SK-N-SH (cell line): ENCODE measurements around the gene GABRB2. TPM values are rescaled to one million over a fixed set of nuclear protein-coding genes. Genes with fewer than 3 reads are reported as not detected.

Source experiments
- CTCF ChIA-PET: fragments of 300-600, 350-600 bp; formaldehyde crosslinking; extraction: SDS; loops from one replicate; lab custom pipeline; 2021; lab: Yijun Ruan, JAX
- POLR2A ChIA-PET: fragments of 350-600 bp; sonication (Branson Sonifier 250); formaldehyde crosslinking; extraction: SDS; loops from one replicate; lab custom pipeline; 2020; ENCODE audit warnings: antibody characterized with exemption, inconsistent platforms; lab: Yijun Ruan, JAX
- DNase-seq: peaks from one replicate; pipeline ENCODE4 v3.0.0; 2012
- H2AFZ ChIP-seq: fragments of 200-600 bp; sonication (generic); 2 replicates; pipeline ENCODE4 v1.8.1; 2016; ENCODE audit warnings: antibody characterized with exemption, mild to moderate bottlenecking, low read depth
- H3F3A ChIP-seq: fragments of 200-600 bp; sonication (generic); replicated peaks from 2 replicates; pipeline ENCODE3; 2016; ENCODE audit warnings: antibody characterized with exemption, mild to moderate bottlenecking; ENCODE audit not compliant: insufficient read depth
- H3K27ac ChIP-seq, 2 experiments: fragments of 200-500 bp in 1 of 2; fragments of 200-600 bp in 1 of 2; sonication (Bioruptor generic) in 1 of 2; sonication (generic), shearing (Covaris generic) in 1 of 2; 2 replicates each; pipeline versions ENCODE4 v1.5.1 to v1.6.1; 2014 to 2016; ENCODE audit warnings: low read depth in 2 of 2, inconsistent platforms in 1 of 2, low read length in 1 of 2, mild to moderate bottlenecking in 1 of 2, mixed read lengths in 1 of 2
- H3K27me3 ChIP-seq: fragments of 200-600 bp; sonication (generic), shearing (Covaris generic); 2 replicates; pipeline ENCODE4 v1.6.1; 2016; ENCODE audit warnings: mixed run types; ENCODE audit not compliant: insufficient read depth
- H3K36me3 ChIP-seq, 2 experiments: fragments of 200-500 bp in 1 of 2; fragments of 200-600 bp in 1 of 2; sonication (Bioruptor generic) in 1 of 2; sonication (generic) in 1 of 2; replicated peaks in 1 of 2; 2 replicates each; pipeline versions ENCODE3 to v1.5.1; 2014 to 2016; ENCODE audit warnings: low read length in 1 of 2, mild to moderate bottlenecking in 1 of 2; ENCODE audit not compliant: insufficient read depth in 2 of 2, control insufficient read depth in 1 of 2
- H3K4me1 ChIP-seq, 2 experiments: fragments of 200-500 bp in 1 of 2; fragments of 200-600 bp in 1 of 2; sonication (Bioruptor generic) in 1 of 2; sonication (generic), shearing (Covaris generic) in 1 of 2; 2 replicates each; pipeline versions ENCODE4 v1.5.1 to v1.6.1; 2014 to 2016; ENCODE audit warnings: low read depth in 1 of 2, low read length in 1 of 2, mixed run types in 1 of 2; ENCODE audit not compliant: insufficient read depth in 2 of 2, control insufficient read depth in 1 of 2
- H3K4me2 ChIP-seq: fragments of 200-600 bp; sonication (generic), shearing (Covaris generic); 2 replicates; pipeline ENCODE4 v1.6.1; 2017; ENCODE audit warnings: mixed run types
- H3K4me3 ChIP-seq, 2 experiments: fragments of 200-500 bp in 1 of 2; fragments of 200-600 bp in 1 of 2; sonication (Bioruptor generic) in 1 of 2; sonication (generic), shearing (Covaris generic) in 1 of 2; 2 replicates each; pipeline versions ENCODE4 v1.5.1 to v1.8.1; 2014 to 2016; ENCODE audit warnings: low read depth in 2 of 2, inconsistent platforms in 1 of 2, low read length in 1 of 2, mild to moderate bottlenecking in 1 of 2, mixed read lengths in 1 of 2, moderate library complexity in 1 of 2
- H3K79me2 ChIP-seq: fragments of 200-600 bp; sonication (generic); 2 replicates; pipeline ENCODE4 v1.8.1; 2017; ENCODE audit warnings: mild to moderate bottlenecking; ENCODE audit not compliant: insufficient read depth
- H3K9ac ChIP-seq: fragments of 200-600 bp; sonication (generic); 2 replicates; pipeline ENCODE4 v1.6.1; 2017; ENCODE audit warnings: mixed run types
- H3K9me2 ChIP-seq: fragments of 200-600 bp; sonication (generic); 2 replicates; pipeline ENCODE4 v1.6.1; 2017; ENCODE audit warnings: mixed run types
- H3K9me3 ChIP-seq: fragments of 200-600 bp; sonication (generic); 2 replicates; pipeline ENCODE4 v1.6.1; 2017; ENCODE audit warnings: mixed run types, mild to moderate bottlenecking, moderate library complexity
- H4K20me1 ChIP-seq: fragments of 200-600 bp; sonication (generic); 2 replicates; pipeline ENCODE4 v1.6.1; 2017; ENCODE audit warnings: mild to moderate bottlenecking, mixed run types; ENCODE audit not compliant: insufficient read depth
- FOSL2 ChIP-seq: IDR thresholded peaks from 2 replicates; pipeline ENCODE4 v1.4.0; 2012; ENCODE audit warnings: low read depth, mild to moderate bottlenecking, moderate library complexity, borderline replicate concordance
- GABPA ChIP-seq: IDR thresholded peaks from 2 replicates; pipeline ENCODE4 v1.4.0; 2012; ENCODE audit warnings: low read depth, mild to moderate bottlenecking
- GATA2 ChIP-seq: sonication (generic); formaldehyde crosslinking; IDR thresholded peaks from 2 replicates; pipeline ENCODE4 v1.5.0; 2020; ENCODE audit warnings: mild to moderate bottlenecking, missing genetic modification reagents
- JUND ChIP-seq: IDR thresholded peaks from 2 replicates; pipeline ENCODE4 v1.4.0; 2012
- MEF2A ChIP-seq: IDR thresholded peaks from 2 replicates; pipeline ENCODE4 v1.4.0; 2012; ENCODE audit warnings: low read depth, borderline replicate concordance
- RAD21 ChIP-seq: IDR thresholded peaks from 2 replicates; pipeline ENCODE4 v1.6.1; 2012; ENCODE audit warnings: mild to moderate bottlenecking, low read length
- TAF1 ChIP-seq: IDR thresholded peaks from 2 replicates; pipeline ENCODE4 v1.6.1; 2012; ENCODE audit warnings: low read depth, mild to moderate bottlenecking, low read length, moderate library complexity, borderline replicate concordance
- WGBS: methylation state at CpG from one replicate; pipeline ENCODE4 v1.1.6; 2017; ENCODE audit warnings: low lambda C conversion rate; 5-methylcytosine and 5-hydroxymethylcytosine counted together
- polyA plus RNA-seq, 3 experiments: library from polyadenylated mRNA; depleted of rRNA; stranded (reverse); fragments of >200 nt; gene quantifications; 2 replicates each; pipeline ENCODE4 v1.2.3, GENCODE V29; 2012
- TF ChIP-seq, protein P1 (sequence below): IDR thresholded peaks from 2 replicates; pipeline ENCODE4 v1.6.1; 2012; ENCODE audit warnings: mild to moderate bottlenecking, low read depth, low read length, moderate library complexity
- TF ChIP-seq, protein P2 (sequence below): fragments of 150-350 bp; IDR thresholded peaks from 2 replicates; pipeline ENCODE4 v1.6.1; 2016; ENCODE audit warnings: mild to moderate bottlenecking, low read depth, low read length
- TF ChIP-seq, protein P3 (sequence below): IDR thresholded peaks from 2 replicates; pipeline ENCODE4 v1.4.0; 2012; ENCODE audit warnings: low read depth, borderline replicate concordance
- TF ChIP-seq, protein P4 (sequence below): IDR thresholded peaks from 2 replicates; pipeline ENCODE4 v1.4.0; 2012; ENCODE audit warnings: low read depth

Gene GABRB2
- polyA plus RNA-seq, 1 of the 3 experiments (the other 2 are of a cell fraction) = not detected

DNA sequence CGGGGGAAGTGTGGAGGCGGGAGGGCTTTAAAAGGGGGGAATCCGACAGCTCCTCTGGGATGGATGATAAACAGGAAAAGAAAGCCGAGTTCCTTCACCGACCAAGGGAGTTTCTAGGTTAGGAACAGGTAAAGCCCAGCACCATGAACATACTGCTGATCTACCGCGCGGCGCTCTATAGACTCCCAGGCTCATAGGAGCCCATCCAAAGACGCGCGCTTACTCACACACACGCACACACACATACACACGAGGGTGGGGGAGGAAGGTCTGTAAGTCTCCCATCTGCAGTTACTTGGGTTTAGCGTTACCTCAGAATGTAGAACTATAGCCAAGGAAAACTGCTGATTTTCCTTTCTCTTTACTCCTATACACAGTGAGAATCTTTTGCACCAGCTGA lies 2.6 kb upstream of the GABRB2 start (continued):
- TF ChIP-seq, protein P1, sequence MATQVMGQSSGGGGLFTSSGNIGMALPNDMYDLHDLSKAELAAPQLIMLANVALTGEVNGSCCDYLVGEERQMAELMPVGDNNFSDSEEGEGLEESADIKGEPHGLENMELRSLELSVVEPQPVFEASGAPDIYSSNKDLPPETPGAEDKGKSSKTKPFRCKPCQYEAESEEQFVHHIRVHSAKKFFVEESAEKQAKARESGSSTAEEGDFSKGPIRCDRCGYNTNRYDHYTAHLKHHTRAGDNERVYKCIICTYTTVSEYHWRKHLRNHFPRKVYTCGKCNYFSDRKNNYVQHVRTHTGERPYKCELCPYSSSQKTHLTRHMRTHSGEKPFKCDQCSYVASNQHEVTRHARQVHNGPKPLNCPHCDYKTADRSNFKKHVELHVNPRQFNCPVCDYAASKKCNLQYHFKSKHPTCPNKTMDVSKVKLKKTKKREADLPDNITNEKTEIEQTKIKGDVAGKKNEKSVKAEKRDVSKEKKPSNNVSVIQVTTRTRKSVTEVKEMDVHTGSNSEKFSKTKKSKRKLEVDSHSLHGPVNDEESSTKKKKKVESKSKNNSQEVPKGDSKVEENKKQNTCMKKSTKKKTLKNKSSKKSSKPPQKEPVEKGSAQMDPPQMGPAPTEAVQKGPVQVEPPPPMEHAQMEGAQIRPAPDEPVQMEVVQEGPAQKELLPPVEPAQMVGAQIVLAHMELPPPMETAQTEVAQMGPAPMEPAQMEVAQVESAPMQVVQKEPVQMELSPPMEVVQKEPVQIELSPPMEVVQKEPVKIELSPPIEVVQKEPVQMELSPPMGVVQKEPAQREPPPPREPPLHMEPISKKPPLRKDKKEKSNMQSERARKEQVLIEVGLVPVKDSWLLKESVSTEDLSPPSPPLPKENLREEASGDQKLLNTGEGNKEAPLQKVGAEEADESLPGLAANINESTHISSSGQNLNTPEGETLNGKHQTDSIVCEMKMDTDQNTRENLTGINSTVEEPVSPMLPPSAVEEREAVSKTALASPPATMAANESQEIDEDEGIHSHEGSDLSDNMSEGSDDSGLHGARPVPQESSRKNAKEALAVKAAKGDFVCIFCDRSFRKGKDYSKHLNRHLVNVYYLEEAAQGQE = no peak
- TF ChIP-seq, protein P2, sequence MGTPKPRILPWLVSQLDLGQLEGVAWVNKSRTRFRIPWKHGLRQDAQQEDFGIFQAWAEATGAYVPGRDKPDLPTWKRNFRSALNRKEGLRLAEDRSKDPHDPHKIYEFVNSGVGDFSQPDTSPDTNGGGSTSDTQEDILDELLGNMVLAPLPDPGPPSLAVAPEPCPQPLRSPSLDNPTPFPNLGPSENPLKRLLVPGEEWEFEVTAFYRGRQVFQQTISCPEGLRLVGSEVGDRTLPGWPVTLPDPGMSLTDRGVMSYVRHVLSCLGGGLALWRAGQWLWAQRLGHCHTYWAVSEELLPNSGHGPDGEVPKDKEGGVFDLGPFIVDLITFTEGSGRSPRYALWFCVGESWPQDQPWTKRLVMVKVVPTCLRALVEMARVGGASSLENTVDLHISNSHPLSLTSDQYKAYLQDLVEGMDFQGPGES = no peak
- TF ChIP-seq GATA2 (CRISPR knock-in tag) = no peak

DNA sequence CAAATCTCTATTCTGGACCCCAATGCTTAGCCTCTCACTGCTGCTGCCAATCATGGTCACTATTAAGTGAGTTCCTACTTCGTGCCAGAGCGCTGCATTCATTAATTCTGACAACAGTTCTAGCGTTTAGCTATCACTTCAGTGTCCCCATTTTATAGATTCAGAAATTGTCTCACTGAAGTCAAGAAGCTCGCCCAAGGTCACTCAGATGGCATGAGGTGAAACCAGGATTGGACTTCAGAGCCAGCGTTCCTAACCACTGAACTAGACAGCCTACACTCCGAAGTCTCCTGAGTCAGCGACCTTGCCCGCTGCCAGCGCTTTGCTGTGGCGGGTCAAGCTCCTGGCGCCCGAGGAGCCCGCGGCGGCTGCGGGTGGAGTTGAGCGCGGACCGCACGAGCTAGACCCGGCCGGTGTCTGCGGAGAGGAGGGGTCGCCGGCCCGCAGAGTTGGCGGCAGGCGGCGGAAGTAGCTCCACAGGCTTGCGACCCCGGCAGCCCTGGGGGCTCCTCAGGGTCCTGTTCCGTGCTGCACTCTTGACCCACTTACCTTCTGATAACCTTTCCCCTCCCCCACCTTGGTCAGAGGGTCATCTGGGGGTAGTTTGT lies 2.1 kb upstream of the GABRB2 start:
- WGBS = 6% methylated on average over 4 of the region's 32 CpGs
- H3K4me2 ChIP-seq = 0 out of 2 replicates have a peak overlapping the region, but pooled peaks have one; percentile 73
- H3K36me3 ChIP-seq = no peaks in the 10 kb centered on the region
- H3K9me3 ChIP-seq = no peaks in the 10 kb centered on the region
- no peak overlapping the region; a peak in 1 of 4 replicates for H3K4me3 ChIP-seq
- no peak overlapping the region for H2AFZ ChIP-seq
- H3K27me3 ChIP-seq = peaks cover 32% of the 10 kb centered on the region
- H3K9ac ChIP-seq = no peak overlapping the region
- peaks cover 0 to 3% of the 10 kb centered on the region in 2 experiments; a peak in 1 of 4 replicates for H3K4me1 ChIP-seq
- no peaks in the 10 kb centered on the region for H3K9me2 ChIP-seq
- no peak overlapping the region for H3K27ac ChIP-seq
- no peaks in the 10 kb centered on the region for H4K20me1 ChIP-seq
- CTCF ChIA-PET = interaction anchor here (0.6 to 1.0 kb wide), 2 partner anchors 128 to 1860 kb away, joined by 3 read pairs; no protein-coding TSS in a partner anchor
- DNase-seq = peak; percentile 14
- H3F3A ChIP-seq = no peaks in the 10 kb centered on the region
- no peaks in the 10 kb centered on the region for H3K79me2 ChIP-seq
- POLR2A ChIA-PET = no interaction called here
- no peak for TF ChIP-seq GABPA
- TF ChIP-seq FOSL2 = no peak
- TF ChIP-seq, protein P3, sequence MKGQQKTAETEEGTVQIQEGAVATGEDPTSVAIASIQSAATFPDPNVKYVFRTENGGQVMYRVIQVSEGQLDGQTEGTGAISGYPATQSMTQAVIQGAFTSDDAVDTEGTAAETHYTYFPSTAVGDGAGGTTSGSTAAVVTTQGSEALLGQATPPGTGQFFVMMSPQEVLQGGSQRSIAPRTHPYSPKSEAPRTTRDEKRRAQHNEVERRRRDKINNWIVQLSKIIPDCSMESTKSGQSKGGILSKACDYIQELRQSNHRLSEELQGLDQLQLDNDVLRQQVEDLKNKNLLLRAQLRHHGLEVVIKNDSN = no peak
- TF ChIP-seq, protein P4, sequence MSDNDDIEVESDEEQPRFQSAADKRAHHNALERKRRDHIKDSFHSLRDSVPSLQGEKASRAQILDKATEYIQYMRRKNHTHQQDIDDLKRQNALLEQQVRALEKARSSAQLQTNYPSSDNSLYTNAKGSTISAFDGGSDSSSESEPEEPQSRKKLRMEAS = no peak
- TF ChIP-seq RAD21 = no peak
- TF ChIP-seq MEF2A = no peak
- no peak for TF ChIP-seq TAF1
- no peak for TF ChIP-seq JUND
